ENCODE results near the gene PPT2. TPM values are rescaled to one million over a fixed set of nuclear protein-coding genes. Genes with fewer than 3 reads are reported as not detected.
A peak's percentile ranks its signal among the peaks of the same experiment; 100 is the strongest.

Gene PPT2
- total and polyA plus RNA-seq, 2 of the 13 experiments (the other 11 are each of a cell fraction or from before 2014, with no cell fraction given), result 39.2 to 61.8 TPM

GRCh38 chr6:32194825-32195651 is 41.1 kb downstream of the PPT2 start (continued):
- no peak for TF ChIP-seq FOXP1 (IDR thresholded peaks at IDR 0.05)
- no peak for TF ChIP-seq FOXP1 (CRISPR knock-in tag; IDR thresholded peaks at IDR 0.05)
- TF ChIP-seq SMAD9 (CRISPR knock-in tag; IDR thresholded peaks at IDR 0.05), result no peak
- TF ChIP-seq SALL2 (CRISPR knock-in tag; IDR thresholded peaks at IDR 0.05), result no peak
- no peak for TF ChIP-seq ZNF496 (CRISPR knock-in tag; IDR thresholded peaks at IDR 0.05; ENCODE audit: insufficient replicate concordance)
- TF ChIP-seq ZNF33A (CRISPR knock-in tag; IDR thresholded peaks at IDR 0.05; ENCODE audit: borderline replicate concordance), result no peak
- no peak for TF ChIP-seq ZIK1 (CRISPR knock-in tag; IDR thresholded peaks at IDR 0.05; ENCODE audit: borderline replicate concordance, low read depth)
- TF ChIP-seq HOXA7 (CRISPR knock-in tag; IDR thresholded peaks at IDR 0.05), result no peak
- no peak; the same call in 1 of the 2 replicates for TF ChIP-seq KMT2A (CRISPR knock-in tag; IDR thresholded peaks at IDR 0.05)
- peak; percentile 84 for TF ChIP-seq ARID2 (CRISPR knock-in tag; IDR thresholded peaks at IDR 0.05; ENCODE audit: borderline replicate concordance)
- TF ChIP-seq THYN1 (CRISPR knock-in tag; IDR thresholded peaks at IDR 0.05; ENCODE audit: borderline replicate concordance, low read depth), result 0 out of 2 replicates have a peak, but pooled peaks have one; percentile 76
- no peak for TF ChIP-seq USF2 (IDR thresholded peaks at IDR 0.05; ENCODE audit: low read depth, low read length)
- no peak for TF ChIP-seq USF2 (CRISPR knock-in tag; IDR thresholded peaks at IDR 0.05; ENCODE audit: borderline replicate concordance)
- TF ChIP-seq ZNF878 (CRISPR knock-in tag; IDR thresholded peaks at IDR 0.05), result no peak; the same call in 1 of the 2 replicates
- no peak for TF ChIP-seq LRRFIP1 (CRISPR knock-in tag; conservative IDR thresholded peaks at IDR 0.05)
- TF ChIP-seq BORCS8-MEF2B (CRISPR knock-in tag; IDR thresholded peaks at IDR 0.05), result no peak
- 0 out of 2 replicates have a peak, but pooled peaks have one; percentile 27 for TF ChIP-seq BCL3 (CRISPR knock-in tag; IDR thresholded peaks at IDR 0.05)
- TF ChIP-seq ZBTB46 (CRISPR knock-in tag; IDR thresholded peaks at IDR 0.05; ENCODE audit: borderline replicate concordance), result no peak
- no peak for TF ChIP-seq SALL1 (CRISPR knock-in tag; IDR thresholded peaks at IDR 0.05)
- no peak for TF ChIP-seq ZBTB8A (CRISPR knock-in tag; IDR thresholded peaks at IDR 0.05; ENCODE audit: borderline replicate concordance, low read depth)
- TF ChIP-seq ZNF549 (CRISPR knock-in tag; IDR thresholded peaks at IDR 0.05), result no peak
- TF ChIP-seq ZNF10 (CRISPR knock-in tag; IDR thresholded peaks at IDR 0.05; ENCODE audit: borderline replicate concordance, low read depth), result no peak
